WTC11 (cell line): ENCODE data around the gene MCM6.

ENCODE experiments used
- CREM ChIP-seq: sonication (generic); formaldehyde crosslinking; IDR thresholded peaks from 2 replicates; pipeline ENCODE4 v1.8.1; 2022; ENCODE audit warnings: mild to moderate bottlenecking, missing genetic modification reagents, moderate library complexity
- ZNF121 ChIP-seq: sonication (generic); formaldehyde crosslinking; IDR thresholded peaks from 2 replicates; pipeline ENCODE4 v1.8.0; 2023; ENCODE audit warnings: missing genetic modification reagents
- ZNF138 ChIP-seq: sonication (generic); formaldehyde crosslinking; conservative IDR thresholded peaks from 2 replicates; pipeline ENCODE4 v1.8.1; 2022; ENCODE audit warnings: mild to moderate bottlenecking, moderate library complexity, missing genetic modification reagents
- ZNF263 ChIP-seq: sonication (generic); formaldehyde crosslinking; IDR thresholded peaks from 2 replicates; pipeline ENCODE4 v1.8.1; 2022; ENCODE audit warnings: low read depth, mild to moderate bottlenecking, moderate library complexity, missing genetic modification reagents
- TF ChIP-seq, protein P1 (sequence below): sonication (generic); formaldehyde crosslinking; IDR thresholded peaks from 2 replicates; pipeline ENCODE4 v1.8.1; 2022; ENCODE audit warnings: low read depth, missing genetic modification reagents, borderline replicate concordance
- TF ChIP-seq, protein P2 (sequence below): sonication (generic); formaldehyde crosslinking; IDR thresholded peaks from 2 replicates; pipeline ENCODE4 v1.8.0; 2023; ENCODE audit warnings: mild to moderate bottlenecking, missing genetic modification reagents
- TF ChIP-seq, protein P3 (sequence below): sonication (generic); formaldehyde crosslinking; IDR thresholded peaks from 2 replicates; pipeline ENCODE4 v1.8.0; 2022; ENCODE audit warnings: mild to moderate bottlenecking, missing genetic modification reagents
- TF ChIP-seq, protein P4 (sequence below): fragments of 200-600 bp; IDR thresholded peaks from 2 replicates; pipeline ENCODE4 v1.8.0; 2022; ENCODE audit warnings: antibody characterized with exemption
- TF ChIP-seq, protein P5 (sequence below): sonication (generic); formaldehyde crosslinking; IDR thresholded peaks from 2 replicates; pipeline ENCODE4 v1.8.1; 2022; ENCODE audit warnings: low read depth, mild to moderate bottlenecking, moderate library complexity, missing genetic modification reagents, borderline replicate concordance

DNA sequence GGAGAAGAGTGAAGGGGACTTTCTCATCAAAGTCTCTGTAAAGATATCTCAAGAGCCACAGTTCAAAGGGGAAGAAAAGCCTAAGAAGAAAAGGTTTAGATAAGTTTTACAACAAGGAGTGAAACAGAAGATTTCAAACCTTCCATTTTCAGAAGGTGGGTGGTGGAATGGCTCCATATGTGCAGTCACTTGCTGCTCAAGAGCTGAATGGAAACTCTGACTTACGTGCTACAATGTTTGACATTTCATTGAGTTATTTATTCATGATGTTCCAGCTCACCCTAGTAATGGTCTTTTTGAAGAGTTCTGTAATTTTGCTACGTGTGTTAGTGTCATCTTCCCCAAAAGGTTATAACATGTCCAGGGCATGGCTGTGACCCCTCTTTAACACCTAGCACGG lies 61.0 kb downstream of the MCM6 start:
- TF ChIP-seq ZNF121 (no peak), ZNF263 (no peak), ZNF138 (no peak), CREM (CRISPR knock-in tag) (no peak)
- TF ChIP-seq, protein P1, sequence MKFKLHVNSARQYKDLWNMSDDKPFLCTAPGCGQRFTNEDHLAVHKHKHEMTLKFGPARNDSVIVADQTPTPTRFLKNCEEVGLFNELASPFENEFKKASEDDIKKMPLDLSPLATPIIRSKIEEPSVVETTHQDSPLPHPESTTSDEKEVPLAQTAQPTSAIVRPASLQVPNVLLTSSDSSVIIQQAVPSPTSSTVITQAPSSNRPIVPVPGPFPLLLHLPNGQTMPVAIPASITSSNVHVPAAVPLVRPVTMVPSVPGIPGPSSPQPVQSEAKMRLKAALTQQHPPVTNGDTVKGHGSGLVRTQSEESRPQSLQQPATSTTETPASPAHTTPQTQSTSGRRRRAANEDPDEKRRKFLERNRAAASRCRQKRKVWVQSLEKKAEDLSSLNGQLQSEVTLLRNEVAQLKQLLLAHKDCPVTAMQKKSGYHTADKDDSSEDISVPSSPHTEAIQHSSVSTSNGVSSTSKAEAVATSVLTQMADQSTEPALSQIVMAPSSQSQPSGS (CRISPR knock-in tag), result no peak
- TF ChIP-seq, protein P2, sequence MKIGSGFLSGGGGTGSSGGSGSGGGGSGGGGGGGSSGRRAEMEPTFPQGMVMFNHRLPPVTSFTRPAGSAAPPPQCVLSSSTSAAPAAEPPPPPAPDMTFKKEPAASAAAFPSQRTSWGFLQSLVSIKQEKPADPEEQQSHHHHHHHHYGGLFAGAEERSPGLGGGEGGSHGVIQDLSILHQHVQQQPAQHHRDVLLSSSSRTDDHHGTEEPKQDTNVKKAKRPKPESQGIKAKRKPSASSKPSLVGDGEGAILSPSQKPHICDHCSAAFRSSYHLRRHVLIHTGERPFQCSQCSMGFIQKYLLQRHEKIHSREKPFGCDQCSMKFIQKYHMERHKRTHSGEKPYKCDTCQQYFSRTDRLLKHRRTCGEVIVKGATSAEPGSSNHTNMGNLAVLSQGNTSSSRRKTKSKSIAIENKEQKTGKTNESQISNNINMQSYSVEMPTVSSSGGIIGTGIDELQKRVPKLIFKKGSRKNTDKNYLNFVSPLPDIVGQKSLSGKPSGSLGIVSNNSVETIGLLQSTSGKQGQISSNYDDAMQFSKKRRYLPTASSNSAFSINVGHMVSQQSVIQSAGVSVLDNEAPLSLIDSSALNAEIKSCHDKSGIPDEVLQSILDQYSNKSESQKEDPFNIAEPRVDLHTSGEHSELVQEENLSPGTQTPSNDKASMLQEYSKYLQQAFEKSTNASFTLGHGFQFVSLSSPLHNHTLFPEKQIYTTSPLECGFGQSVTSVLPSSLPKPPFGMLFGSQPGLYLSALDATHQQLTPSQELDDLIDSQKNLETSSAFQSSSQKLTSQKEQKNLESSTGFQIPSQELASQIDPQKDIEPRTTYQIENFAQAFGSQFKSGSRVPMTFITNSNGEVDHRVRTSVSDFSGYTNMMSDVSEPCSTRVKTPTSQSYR (CRISPR knock-in tag), result no peak
- TF ChIP-seq, protein P3, sequence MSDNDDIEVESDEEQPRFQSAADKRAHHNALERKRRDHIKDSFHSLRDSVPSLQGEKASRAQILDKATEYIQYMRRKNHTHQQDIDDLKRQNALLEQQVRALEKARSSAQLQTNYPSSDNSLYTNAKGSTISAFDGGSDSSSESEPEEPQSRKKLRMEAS, result no peak
- TF ChIP-seq, protein P4, sequence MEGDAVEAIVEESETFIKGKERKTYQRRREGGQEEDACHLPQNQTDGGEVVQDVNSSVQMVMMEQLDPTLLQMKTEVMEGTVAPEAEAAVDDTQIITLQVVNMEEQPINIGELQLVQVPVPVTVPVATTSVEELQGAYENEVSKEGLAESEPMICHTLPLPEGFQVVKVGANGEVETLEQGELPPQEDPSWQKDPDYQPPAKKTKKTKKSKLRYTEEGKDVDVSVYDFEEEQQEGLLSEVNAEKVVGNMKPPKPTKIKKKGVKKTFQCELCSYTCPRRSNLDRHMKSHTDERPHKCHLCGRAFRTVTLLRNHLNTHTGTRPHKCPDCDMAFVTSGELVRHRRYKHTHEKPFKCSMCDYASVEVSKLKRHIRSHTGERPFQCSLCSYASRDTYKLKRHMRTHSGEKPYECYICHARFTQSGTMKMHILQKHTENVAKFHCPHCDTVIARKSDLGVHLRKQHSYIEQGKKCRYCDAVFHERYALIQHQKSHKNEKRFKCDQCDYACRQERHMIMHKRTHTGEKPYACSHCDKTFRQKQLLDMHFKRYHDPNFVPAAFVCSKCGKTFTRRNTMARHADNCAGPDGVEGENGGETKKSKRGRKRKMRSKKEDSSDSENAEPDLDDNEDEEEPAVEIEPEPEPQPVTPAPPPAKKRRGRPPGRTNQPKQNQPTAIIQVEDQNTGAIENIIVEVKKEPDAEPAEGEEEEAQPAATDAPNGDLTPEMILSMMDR, result no peak
- TF ChIP-seq, protein P5, sequence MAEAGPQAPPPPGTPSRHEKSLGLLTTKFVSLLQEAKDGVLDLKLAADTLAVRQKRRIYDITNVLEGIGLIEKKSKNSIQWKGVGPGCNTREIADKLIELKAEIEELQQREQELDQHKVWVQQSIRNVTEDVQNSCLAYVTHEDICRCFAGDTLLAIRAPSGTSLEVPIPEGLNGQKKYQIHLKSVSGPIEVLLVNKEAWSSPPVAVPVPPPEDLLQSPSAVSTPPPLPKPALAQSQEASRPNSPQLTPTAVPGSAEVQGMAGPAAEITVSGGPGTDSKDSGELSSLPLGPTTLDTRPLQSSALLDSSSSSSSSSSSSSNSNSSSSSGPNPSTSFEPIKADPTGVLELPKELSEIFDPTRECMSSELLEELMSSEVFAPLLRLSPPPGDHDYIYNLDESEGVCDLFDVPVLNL (CRISPR knock-in tag), result no peak
